HCT116 (cell line): ENCODE measurements around the gene PODNL1.

Experiments
- CEBPB ChIP-seq: IDR thresholded peaks from 2 replicates; pipeline ENCODE4 v1.6.1; 2012; ENCODE audit warnings: low read depth
- ELF1 ChIP-seq: IDR thresholded peaks from 2 replicates; pipeline ENCODE4 v1.6.1; 2012; ENCODE audit warnings: low read depth, borderline replicate concordance
- JUND ChIP-seq: IDR thresholded peaks from 2 replicates; pipeline ENCODE4 v1.6.1; 2012
- MAX ChIP-seq: IDR thresholded peaks from 2 replicates; pipeline ENCODE4 v1.6.1; 2012
- POLR2A ChIP-seq: IDR thresholded peaks from 2 replicates; pipeline ENCODE4 v1.7.0; 2011; ENCODE audit warnings: borderline replicate concordance; ENCODE audit not compliant: insufficient read depth, insufficient read length; ENCODE audit errors: extremely low read depth
- POLR2AphosphoS5 ChIP-seq: IDR thresholded peaks from 2 replicates; pipeline ENCODE4 v1.6.1; 2011; ENCODE audit warnings: mild to moderate bottlenecking, low read depth, low read length, moderate library complexity
- RAD21 ChIP-seq: IDR thresholded peaks from 2 replicates; pipeline ENCODE4 v1.6.1; 2012; ENCODE audit warnings: low read depth, mild to moderate bottlenecking
- SIN3A ChIP-seq: IDR thresholded peaks from 2 replicates; pipeline ENCODE4 v1.6.1; 2012; ENCODE audit warnings: low read depth
- TCF7L2 ChIP-seq: IDR thresholded peaks from 2 replicates; pipeline ENCODE4 v1.7.0; 2011; ENCODE audit warnings: borderline replicate concordance, inconsistent platforms; ENCODE audit not compliant: insufficient read depth, insufficient read length; ENCODE audit errors: extremely low read depth
- YY1 ChIP-seq: IDR thresholded peaks from 2 replicates; pipeline ENCODE4 v1.6.1; 2011; ENCODE audit warnings: low read length, low read depth, moderate library complexity, mild to moderate bottlenecking; ENCODE audit not compliant: insufficient replicate concordance; ENCODE audit errors: extremely low read depth
- ZBTB33 ChIP-seq: IDR thresholded peaks from 2 replicates; pipeline ENCODE4 v1.6.1; 2011; ENCODE audit warnings: mild to moderate bottlenecking, low read length, moderate library complexity; ENCODE audit not compliant: insufficient replicate concordance; ENCODE audit errors: extremely low read depth
- ZNF274 ChIP-seq: fragments of 200-500 bp; sonication (Bioruptor generic); IDR thresholded peaks from 2 replicates; pipeline ENCODE4 v1.6.1; 2014; ENCODE audit warnings: mild to moderate bottlenecking, low read depth, low read length, inconsistent platforms
- TF ChIP-seq, protein P1 (sequence below), 3 experiments: fragments of 200-600 bp in 1 of 3; sonication (generic) in 1 of 3; IDR thresholded peaks in 2 of 3; conservative IDR thresholded peaks in 1 of 3; 2 replicates each; pipeline ENCODE4 v1.5.1; 2012 to 2017; ENCODE audit warnings: low read depth in 2 of 3, low read length in 2 of 3, antibody characterized with exemption in 1 of 3, borderline replicate concordance in 1 of 3, control low read depth in 1 of 3, mild to moderate bottlenecking in 1 of 3, mixed read lengths in 1 of 3, mixed run types in 1 of 3, moderate library complexity in 1 of 3; ENCODE audit not compliant: insufficient read depth in 1 of 3

DNA sequence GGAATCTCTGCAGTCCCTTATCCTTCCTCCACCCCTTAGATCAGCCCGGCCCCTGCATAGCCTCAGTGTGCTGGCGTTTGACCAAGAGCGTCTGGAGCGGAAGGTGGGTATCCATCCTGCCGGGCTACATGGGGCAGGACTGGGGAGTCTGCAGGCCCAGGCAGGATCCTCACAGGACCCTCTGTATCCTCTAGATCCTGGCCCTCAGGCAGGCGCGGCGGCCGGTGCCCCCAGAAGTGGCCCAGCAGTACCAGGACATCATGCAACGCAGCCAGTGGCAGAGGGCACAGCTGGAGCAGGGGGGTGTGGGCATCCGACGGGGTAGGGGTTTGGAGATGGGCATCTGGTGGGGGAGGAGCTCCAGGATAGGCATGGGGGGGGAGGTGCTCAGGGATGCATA is 8.9 kb downstream of the PODNL1 start:
- TF ChIP-seq POLR2A: no peak
- TF ChIP-seq, protein P1, sequence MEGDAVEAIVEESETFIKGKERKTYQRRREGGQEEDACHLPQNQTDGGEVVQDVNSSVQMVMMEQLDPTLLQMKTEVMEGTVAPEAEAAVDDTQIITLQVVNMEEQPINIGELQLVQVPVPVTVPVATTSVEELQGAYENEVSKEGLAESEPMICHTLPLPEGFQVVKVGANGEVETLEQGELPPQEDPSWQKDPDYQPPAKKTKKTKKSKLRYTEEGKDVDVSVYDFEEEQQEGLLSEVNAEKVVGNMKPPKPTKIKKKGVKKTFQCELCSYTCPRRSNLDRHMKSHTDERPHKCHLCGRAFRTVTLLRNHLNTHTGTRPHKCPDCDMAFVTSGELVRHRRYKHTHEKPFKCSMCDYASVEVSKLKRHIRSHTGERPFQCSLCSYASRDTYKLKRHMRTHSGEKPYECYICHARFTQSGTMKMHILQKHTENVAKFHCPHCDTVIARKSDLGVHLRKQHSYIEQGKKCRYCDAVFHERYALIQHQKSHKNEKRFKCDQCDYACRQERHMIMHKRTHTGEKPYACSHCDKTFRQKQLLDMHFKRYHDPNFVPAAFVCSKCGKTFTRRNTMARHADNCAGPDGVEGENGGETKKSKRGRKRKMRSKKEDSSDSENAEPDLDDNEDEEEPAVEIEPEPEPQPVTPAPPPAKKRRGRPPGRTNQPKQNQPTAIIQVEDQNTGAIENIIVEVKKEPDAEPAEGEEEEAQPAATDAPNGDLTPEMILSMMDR (IDR thresholded peaks at IDR 0.05 in 2 of 3, conservative IDR thresholded peaks at IDR 0.05 in 1 of 3; ENCODE audit: borderline replicate concordance in 1 of 3, insufficient read depth in 1 of 3, low read depth in 2 of 3, low read length in 2 of 3): no peak
- no peak for TF ChIP-seq ZNF274
- TF ChIP-seq ZBTB33: no peak
- no peak for TF ChIP-seq RAD21
- TF ChIP-seq POLR2AphosphoS5: no peak
- TF ChIP-seq CEBPB: no peak
- TF ChIP-seq ELF1: no peak
- TF ChIP-seq MAX: no peak
- TF ChIP-seq JUND: no peak
- no peak for TF ChIP-seq SIN3A
- no peak for TF ChIP-seq TCF7L2
- no peak for TF ChIP-seq YY1
